Dermis microvascular lymphatic vessel endothelial cell (primary cell): ENCODE results near the gene CYP4F22. TPM values are rescaled to one million over a fixed set of nuclear protein-coding genes. Genes with fewer than 3 reads are reported as not detected.

Source experiments
- DNase-seq, 2 donors: peaks; one replicate each; pipeline versions ENCODE4 v3.0.0 to v3.0.0-alpha.2; 2010; ENCODE audit warnings: low read depth in 2 of 2
- total RNA-seq: library from RNA; depleted of rRNA; stranded (reverse); fragments of >200 nt; gene quantifications from 2 replicates; pipeline ENCODE4 v1.2.1, GENCODE V29; 2014

The CYP4F22 gene
- total RNA-seq, 1 donor from 2014 or later = not detected

DNA sequence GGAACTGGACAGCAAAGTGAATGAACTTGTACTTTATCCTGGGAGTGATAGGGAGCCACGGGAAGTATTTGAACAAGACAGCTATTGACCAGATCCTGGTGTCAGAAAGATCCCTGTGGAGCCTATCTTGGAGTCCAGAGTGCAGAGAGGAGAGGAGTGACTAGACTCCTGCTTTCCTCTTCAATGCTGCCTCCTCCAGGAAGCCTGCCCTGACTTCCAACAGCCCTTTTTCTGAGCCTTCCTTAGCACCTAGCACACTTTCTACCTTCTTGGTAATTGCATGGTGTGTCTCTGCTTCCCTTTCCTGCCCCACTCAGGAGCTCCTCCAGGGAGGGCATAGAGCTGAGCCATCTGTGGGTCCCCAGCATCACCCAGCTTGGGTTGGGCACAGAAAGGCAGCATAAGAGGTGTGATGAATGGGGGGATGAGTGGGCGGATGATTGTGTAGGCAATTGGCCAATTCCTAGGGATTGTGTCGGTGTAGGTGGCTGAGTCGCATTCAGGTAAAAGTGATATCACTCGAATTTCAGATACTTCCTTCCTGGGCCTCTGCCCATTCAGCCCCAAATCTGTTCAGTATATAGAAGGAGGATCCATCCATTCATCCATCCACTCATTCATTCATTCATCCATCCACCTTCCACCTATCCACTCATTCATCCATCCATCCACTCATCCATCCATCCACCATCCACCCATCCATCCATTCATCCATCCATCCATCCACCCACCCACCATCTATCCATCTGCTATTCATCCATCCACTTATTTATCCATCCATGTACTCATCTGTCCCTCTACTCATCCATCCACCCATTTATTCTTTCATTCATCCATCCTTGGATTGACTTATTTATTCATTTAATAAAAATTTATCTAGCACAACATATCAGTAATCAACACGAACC, 26.9 kb downstream of the CYP4F22 start:
- no peak for DNase-seq

DNA sequence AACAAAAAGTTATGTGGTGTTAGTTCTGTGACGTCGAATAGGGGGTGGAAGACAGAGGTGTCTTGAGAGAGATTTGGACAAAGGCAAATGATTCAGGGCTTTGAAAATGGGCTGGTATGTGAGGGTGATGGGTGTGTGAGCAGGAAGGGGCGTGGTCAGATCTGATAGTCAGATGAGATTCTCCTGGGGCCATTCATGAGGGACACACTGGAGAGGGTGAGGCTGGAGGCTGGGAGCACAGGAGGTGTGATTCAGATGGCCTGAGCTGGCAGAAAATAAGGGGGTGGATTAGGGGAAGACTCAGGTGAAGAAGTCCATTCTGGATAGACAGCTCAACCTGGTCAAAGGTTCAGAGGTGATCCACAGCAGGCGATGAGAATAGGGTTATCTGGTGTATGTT, 28.0 kb downstream of the CYP4F22 start:
- no peak for DNase-seq

DNA sequence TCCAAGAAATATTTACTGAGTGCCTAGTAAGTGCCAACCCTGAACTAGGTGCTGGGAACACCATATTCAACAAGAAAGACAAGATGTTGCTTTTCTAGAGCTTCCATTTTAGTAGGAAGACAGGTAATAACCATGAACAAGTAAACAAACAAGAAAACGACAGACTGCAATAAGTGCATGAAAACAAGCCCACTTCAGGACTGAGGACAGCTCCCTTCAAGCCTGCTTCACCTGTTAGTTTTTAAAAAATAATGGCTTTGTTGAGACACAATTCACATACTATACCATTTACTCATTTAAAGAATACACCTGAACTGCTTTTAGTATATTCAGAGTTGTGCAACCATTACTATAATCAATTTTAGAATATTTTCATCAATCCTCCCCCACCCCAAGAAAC, 30.4 kb downstream of the CYP4F22 start:
- peak; percentile 6 to 34 for DNase-seq

DNA sequence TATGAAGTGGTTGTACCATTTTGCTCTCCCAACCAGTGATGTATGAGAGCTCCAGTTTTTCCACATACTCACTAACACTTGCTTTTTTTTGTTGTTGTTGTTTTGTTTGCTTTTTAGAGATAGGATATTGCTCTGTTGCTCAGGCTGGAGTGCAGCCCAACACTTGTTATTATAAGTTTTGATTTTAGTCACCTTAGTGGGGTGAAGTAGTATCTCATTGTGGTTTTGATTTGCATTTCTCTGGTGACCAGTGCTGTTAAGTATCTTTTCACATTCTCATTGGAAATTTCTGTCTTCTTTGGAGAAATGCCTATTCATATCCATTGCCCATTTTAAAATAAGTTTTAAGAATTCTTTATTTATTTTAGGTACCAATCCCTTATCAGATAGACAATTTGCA, 31.3 kb downstream of the CYP4F22 start:
- no peak for DNase-seq

DNA sequence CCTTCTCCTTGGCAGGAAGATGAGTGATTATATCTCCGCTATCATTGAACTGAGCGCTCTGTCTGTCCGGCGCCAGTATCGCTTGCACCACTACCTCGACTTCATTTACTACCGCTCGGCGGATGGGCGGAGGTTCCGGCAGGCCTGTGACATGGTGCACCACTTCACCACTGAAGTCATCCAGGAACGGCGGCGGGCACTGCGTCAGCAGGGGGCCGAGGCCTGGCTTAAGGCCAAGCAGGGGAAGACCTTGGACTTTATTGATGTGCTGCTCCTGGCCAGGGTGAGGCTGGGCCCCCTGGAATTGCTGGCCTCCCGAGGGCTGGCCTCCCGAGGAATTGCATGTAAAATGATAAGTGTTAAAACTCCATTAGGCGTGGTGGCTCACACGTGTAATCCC, 32.1 kb downstream of the CYP4F22 start:
- DNase-seq = no peak

DNA sequence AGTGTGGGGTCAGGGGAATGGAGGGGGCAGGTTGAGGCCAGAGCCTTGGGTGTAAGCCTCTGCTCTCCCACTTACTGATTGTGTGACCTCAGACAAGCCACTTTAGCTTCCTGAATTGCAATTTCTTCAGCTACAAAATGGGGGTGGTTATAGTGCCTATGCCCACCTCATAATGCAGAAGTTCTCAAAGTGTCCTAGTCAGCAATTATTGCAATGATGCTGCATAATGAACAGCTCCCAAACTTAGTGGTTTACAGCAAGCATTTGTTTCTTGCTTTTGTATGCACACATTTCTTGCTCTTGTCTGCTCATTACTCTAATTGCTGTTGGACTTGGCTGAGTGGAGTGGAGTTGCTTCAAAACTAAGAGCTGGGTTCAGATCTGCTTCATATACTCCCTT, 36.0 kb downstream of the CYP4F22 start:
- DNase-seq = no peak

DNA sequence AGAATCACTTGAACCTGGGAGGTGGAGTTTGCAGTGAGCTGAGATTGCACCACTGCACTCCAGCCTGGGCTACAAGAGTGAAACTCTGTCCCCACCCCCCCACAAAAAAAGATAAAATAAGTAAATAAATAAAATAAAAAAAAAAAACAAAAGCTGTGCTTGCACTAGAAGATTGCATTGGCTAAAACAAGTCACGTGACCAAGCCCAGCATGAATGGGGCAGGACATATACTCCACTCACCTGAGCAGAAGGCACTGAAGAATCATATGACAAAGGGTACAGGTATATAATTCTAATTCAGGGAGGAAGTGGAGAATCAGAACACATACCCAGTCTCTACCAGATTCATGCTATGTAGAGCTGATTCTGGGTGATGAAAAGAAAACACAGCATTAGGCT, 36.6 kb downstream of the CYP4F22 start:
- no peak for DNase-seq

DNA sequence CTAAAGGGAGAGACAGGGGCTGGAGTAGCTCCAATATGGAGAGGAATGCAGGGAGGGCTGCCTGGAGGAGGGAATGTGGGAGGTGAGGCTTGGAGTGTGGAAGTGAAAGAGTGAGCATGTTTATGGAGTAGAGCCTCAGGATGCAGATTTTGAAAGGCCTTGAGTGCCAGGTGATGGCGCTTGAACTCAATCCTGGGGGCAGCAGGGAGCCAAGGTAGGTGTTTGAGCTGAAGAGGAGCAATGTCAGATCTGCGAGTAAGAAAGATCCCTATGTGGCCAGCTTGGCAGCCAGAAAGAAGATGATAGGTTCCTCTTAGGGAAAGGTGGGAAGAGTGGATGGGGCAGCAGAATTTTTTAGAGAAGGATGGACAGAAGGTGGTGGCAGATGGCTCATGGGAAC, 40.3 kb downstream of the CYP4F22 start:
- no peak for DNase-seq

DNA sequence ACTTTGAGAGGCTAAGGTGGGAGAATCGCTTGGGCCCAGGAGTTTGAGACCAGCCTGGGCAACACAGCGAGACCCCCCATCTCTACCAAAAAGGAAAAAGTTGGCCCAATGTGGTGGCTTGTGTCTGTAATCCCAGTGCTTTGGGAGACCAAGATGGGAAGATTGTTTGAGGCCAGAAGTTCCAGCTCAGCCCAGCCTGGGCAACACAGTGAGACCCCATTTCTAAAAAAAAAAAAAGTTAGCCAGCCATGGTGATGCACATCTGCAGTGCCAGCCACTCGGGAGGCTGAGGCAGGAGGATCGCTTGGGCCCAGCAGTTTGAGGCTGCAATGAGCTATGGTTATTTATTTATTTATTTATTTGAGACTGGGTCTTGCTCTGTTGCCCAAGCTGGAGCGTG, 41.3 kb downstream of the CYP4F22 start:
- no peak for DNase-seq

DNA sequence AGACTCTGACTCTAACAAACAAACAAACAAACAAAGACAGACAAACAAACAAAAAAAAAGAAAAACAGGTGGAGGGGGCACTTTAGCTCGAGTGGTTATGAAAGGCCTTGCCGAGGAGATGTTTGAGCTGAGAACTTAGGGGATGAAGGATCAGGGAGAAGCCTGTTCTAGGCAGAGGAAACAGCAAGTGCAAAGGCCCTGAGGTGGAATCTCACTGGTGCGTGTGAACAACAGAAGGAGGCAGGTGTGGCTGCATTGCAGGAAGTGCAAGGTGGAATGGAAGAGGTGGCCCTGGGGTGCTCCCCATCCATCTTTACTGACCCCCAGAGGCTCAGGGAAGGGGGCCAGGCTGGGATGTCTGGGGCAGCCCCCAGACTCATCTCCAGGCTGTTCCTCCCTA, 41.9 kb downstream of the CYP4F22 start:
- no peak for DNase-seq

DNA sequence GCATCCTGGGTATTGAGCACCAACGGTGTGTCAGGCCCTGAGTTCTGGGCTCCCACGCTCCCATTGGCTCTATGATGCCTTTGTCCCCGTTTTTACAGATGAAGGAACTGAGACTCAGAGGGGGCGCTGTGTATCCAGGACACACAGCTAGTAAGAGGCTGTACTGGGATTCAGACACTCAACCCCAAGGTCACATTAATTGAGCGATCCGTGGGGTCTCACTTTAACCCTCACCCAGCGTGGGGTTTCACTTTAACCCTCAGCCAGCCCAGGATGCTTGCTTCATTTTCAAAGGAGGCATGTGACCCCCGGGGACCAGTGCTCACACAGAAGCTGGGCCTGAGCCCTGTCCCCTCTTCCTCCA, 42.6 kb downstream of the CYP4F22 start:
- peak in 1 of 2 donors; percentile 5 for DNase-seq

DNA sequence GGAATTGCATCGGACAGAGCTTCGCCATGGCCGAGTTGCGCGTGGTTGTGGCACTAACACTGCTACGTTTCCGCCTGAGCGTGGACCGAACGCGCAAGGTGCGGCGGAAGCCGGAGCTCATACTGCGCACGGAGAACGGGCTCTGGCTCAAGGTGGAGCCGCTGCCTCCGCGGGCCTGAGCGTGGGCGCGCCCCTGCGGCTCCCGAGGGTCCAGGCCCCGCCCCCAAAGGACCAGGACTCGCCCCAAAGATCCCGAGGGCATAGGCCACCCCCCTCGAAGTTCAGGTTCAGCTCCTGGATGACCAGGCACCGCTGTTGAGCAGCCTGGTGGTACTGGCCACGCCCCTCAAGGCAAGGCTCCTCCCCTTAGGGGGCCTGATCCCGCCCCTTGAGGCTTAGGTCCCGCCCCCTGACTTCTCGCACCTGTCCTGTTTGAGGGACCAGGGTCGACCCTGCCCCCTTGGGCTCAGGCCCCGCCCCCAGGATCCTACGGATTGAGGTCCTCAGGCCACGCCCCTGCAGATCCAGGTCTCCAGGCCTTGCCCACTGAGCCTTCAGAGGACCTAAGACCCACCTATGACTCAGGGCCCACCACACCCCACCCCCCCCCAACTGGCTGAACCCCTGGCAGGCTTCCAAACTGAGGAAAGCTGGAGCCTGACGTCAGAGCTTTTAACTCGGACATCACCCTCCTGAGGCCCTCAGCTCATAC, 43.1 kb downstream of the CYP4F22 start:
- peak in 1 of 2 donors; percentile 28 for DNase-seq

DNA sequence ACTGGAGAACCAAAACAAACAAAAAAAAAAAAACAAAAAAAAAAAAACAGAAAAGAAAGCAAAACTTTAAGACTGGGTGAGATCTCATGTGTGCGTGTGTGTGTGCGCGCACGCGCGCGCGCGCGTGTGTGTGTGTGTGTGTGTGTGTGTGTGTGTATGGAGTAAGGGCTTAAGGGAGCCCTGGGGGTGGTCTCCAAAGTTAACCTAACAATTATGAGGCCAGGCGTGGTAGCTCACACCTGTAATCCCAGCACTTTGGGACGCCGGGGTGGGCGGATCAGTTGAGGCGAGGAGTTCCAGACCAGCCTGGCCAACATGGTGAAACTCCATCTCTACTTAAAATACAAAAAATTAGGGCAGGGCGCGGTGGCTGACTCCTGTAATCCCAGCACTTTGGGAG, 46.7 kb downstream of the CYP4F22 start:
- no peak for DNase-seq

DNA sequence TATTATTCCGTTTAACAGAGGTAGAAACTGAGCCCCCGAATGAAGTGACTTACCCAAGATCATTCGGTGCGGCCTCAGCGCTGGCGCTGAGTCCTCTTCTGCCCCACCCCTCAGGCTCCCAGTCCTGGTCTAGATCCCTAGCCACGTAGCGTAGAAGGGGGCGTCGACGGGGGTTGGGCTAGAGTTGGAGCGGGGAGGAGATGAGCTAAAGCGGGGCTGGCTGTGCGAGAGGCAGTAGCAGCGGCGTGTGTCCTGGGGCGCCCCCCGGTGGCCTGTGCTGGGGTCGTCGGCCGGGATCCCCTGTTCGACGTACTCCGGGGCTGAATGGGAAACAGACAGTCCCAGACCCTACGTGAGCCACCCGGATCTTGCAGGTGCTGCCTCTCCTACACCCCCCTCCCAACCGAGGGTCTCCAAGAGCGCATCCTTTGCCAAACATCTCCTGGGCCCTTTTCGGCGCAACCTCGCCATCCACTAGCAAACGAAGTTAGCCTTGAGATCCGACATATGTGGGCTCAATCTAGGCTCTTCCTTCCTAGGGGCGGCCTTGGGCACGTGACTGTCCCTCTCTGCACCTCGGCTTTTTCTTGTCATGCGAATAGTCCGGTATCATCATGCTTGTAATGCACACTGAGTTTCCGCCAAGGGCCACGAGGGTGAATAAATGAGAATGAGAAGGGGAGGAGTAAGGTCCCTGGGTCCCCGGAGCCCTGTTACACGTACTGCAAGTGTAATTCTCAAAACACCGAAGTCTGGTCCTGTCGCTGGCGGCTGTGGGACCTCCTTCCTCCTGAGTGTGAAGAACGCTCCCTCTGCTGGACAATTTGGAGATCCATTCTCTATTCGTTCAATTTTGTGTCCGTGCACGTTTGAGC, 47.7 kb downstream of the CYP4F22 start:
- DNase-seq = peak; percentile 85 to 96

DNA sequence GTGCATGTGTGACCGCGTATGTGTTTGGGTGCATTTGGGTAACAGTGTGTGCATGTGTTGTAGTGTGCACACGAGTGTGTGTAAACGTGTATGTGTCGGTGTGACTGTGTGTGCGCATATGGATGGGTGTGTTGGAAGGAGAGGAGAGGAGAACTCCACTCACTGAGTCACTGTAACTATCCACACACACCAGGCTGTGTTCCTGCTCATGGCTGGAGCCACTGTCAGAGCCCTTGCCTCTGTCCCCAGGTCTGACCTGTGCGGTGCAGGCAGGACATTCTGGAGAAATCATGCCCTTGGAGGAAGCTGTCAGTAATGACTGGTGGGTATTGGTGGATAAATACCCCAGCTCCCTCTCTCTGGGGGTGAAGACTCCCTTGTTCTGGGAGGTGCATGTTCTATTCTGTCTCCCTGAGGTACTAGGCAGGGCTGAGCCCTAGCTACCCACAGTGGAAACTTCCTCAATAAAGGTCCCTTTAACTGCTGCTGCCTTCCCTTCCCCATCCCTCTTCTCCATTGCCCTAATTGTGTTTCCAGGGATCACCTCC, 48.4 kb downstream of the CYP4F22 start:
- DNase-seq = no peak

DNA sequence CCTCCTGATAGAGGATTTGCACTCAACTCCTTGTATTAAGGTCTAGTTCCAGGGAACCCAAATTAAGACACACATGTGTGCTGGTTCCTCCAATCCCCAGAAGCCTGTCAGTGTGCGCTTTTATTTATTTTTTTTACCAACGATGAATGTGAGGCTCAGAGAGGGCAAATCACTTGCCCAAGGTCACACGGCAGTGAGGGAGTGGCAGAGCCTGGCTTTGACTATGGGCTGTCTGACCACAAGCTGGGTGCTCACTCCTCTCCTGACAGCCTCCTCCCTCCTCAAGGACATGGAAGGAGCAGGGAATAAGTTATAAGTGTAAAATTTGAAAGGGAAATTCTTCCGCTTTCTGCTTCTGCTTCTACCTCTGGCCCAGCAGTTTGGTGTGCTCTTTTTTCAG, 48.9 kb downstream of the CYP4F22 start:
- DNase-seq = no peak

DNA sequence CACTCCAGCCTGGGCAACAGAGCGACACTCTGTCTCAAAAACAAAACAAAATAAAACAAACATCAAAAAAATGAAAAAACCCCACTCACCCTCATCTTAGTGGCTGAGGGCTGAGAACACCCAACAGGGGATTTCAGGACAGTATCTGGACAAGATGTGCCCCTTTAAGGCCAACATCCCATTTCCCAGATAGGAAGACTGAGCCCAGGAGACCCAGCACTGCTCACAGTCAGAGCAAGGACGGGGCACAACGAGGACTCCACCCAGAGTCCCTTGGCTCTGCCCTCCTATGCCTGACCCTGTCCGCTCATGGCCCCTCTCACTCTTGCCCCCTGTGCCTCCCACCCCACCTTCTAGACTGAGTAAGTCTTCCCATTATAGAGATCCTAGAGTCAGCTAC, 53.8 kb downstream of the CYP4F22 start:
- DNase-seq = no peak

DNA sequence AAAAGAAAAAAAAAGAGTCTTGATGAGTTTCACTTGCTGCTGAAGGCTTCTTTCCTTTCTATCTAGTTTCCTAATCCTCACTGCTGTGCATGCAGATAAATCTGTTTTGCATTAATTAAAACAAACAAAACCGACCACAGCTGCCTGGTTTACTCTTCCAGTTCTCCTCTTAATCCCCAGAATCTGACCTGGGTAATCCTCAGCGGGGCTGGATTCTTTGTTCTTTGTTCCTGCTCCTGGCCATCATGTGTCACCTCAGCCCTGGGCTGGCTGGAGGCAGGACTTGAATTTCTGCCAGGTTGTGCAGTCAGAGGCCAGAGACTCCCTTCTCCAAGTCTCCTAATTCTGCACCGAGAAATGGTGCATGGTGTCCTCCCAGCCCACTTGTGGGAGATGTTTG, 54.5 kb downstream of the CYP4F22 start:
- DNase-seq = no peak

DNA sequence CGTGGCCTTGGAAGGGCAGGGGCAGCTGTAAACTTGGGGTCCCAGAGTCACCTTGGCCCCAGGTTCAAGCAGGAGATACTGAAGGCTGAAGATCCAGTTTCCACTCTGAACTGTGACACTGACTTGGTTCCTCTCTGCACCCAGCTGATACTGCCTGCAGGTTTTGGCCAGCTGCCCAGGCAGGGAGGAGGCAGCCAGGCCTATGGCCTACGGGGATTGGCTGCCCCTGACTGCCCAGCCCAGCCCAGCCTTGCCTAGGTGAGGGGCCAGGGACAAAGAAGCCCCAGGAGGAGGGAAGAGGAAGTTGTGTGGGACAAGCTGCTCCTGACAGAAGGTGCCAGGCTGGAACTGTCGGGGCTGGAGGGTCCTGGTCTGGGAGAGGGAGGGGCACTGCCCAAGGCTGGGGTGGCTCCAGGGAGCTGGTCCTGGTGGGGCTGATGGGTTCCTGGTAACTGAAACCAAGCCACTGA, 55.0 kb downstream of the CYP4F22 start:
- DNase-seq = no peak

DNA sequence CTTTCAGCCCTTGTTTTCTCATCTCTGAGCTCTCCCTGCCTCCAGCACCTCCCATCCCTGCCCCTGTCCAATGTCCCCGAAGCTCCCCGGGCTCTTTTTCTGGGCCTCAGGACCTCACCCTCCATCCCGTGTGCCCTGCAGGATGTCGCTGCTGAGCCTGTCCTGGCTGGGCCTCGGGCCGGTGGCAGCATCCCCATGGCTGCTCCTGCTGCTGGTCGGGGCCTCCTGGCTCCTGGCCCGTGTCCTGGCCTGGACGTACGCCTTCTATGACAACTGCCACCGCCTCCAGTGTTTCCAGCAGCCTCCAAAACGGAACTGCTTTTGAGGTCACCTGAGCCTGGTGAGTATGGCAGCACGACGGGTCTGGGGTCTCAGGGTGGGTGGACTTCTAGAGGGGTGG, 55.6 kb downstream of the CYP4F22 start:
- DNase-seq = no peak

DNA sequence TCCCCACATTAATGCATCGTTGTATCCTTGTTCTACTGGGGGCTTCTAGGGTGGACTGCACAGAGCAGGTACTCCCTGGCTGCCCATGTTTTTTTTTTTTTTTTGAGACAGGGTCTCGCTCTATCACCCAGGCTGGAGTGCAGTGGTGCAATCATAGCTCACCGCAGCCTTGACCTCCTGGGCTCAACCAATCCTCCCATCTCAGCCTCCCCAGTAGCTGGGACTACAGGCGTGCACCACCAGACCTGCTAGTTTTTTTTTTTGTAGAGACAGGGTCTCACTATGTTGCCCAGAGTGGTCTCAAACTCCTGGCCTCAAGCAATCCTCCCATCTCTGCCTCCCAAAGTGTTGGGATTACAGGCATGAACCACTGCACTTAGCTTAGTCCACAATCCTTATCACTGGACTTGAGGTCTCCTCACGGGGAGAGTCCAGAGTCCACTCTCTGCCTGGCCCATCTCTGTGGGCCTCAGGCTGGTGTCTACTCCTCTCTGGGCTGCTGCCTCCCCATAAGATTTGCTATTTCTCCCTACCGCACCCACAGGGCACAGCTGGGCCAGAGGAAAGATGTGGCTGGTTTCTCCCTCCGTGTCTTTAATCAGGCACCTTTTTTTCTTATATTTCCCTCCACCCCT, 56.3 kb downstream of the CYP4F22 start:
- no peak for DNase-seq
